ENCODE data around the gene MAL. TPM values are rescaled to one million over a fixed set of nuclear protein-coding genes. Genes with fewer than 3 reads are reported as not detected.

MAL gene
- total RNA-seq, 1 donor from 2014 or later = not detected

- Histone ChIP-seq H3K4me1 (no peaks in the 10 kb centered on the region), H3K36me3 (no peaks in the 10 kb centered on the region), H3K27me3 (no peaks in the 10 kb centered on the region), H3K4me3 (no peak overlapping the region), H3K27ac (no peak overlapping the region), H3K9me3 (no peaks in the 10 kb centered on the region)
- DNase-seq (ENCODE audit: low spot score in 2 of 2) = no peak
- no peak for TF ChIP-seq CTCF (IDR thresholded peaks at IDR 0.05)
- intact Hi-C loops (cut with DNase I) = no loop called here
Measured at GRCh38 chr2:94987074-94988020, 38.2 kb upstream of the MAL start.

DNA sequence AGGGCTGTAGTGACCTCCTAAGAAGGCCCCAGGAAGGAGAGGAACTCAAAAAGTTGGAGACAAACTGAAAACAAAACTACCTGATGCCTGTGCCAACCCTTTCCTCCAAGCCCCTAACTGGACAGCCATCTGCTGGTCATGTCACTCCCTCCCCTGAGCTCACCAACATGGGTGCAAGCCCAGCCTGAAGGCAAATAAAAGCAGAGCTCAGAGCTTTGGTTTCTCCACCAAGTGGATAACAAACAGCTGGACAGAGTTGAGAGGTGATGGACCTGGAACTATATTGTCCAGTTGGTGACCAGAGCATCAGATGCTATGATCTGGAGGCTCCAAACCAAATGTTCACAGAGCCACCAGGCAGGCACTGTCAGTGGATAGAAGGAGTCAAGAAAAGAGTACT is 34.6 kb upstream of the MAL start:
- no peaks in the 10 kb centered on the region for H3K36me3 ChIP-seq
- H3K4me1 ChIP-seq = no peaks in the 10 kb centered on the region
- TF ChIP-seq CTCF (IDR thresholded peaks at IDR 0.05) = no peak
- no peak overlapping the region for H3K27ac ChIP-seq
- no peaks in the 10 kb centered on the region for H3K9me3 ChIP-seq
- H3K4me3 ChIP-seq = no peak overlapping the region
- DNase-seq (ENCODE audit: low spot score in 2 of 2) = peak in 1 of 2 donors; percentile 38
- H3K27me3 ChIP-seq = no peaks in the 10 kb centered on the region
- intact Hi-C loops (cut with DNase I) = no loop called here

DNA sequence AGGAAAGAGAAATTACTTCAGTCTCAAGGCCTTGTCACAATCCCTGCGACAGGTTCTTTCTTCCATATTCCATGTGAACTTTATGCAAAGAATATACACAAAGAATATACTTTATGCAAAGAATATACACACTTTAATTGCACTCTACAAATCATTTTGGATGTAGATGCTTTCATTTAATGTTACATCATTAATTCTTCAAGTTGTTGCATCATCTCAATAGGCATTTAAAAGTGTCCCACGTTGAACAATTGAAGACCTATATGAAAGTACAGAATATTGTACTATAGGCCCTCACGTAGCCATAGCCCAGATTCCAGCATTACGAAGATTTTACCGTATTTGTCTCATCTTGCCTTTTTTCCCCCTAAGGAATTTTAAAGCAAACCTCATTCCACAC is 33.1 kb upstream of the MAL start:
- intact Hi-C loops (cut with DNase I) = no loop called here
- Histone ChIP-seq H3K27ac (no peak overlapping the region), H3K27me3 (no peaks in the 10 kb centered on the region), H3K36me3 (no peaks in the 10 kb centered on the region), H3K9me3 (no peaks in the 10 kb centered on the region), H3K4me1 (no peaks in the 10 kb centered on the region), H3K4me3 (no peak overlapping the region)
- no peak for TF ChIP-seq CTCF (IDR thresholded peaks at IDR 0.05)
- DNase-seq (ENCODE audit: low spot score in 2 of 2) = no peak

- intact Hi-C loops (cut with DNase I) = no loop called here
Measured at GRCh38 chr2:94993176-94994062, 32.1 kb upstream of the MAL start.

More at GRCh38 chr2:94993176-94994062, 32.1 kb upstream of the MAL start:
- no peaks in the 10 kb centered on the region for H3K9me3 ChIP-seq
- H3K36me3 ChIP-seq = no peaks in the 10 kb centered on the region
- H3K27ac ChIP-seq = no peak overlapping the region
- H3K4me1 ChIP-seq = no peaks in the 10 kb centered on the region
- no peaks in the 10 kb centered on the region for H3K27me3 ChIP-seq
- TF ChIP-seq CTCF (IDR thresholded peaks at IDR 0.05) = no peak
- DNase-seq (ENCODE audit: low spot score in 2 of 2) = peak in 1 of 2 donors; percentile 58
- H3K4me3 ChIP-seq = no peak overlapping the region
